Naive thymus-derived CD4-positive, alpha-beta T cell (primary cell): Measurements from ENCODE around the gene PKNOX2. TPM values are rescaled to one million over a fixed set of nuclear protein-coding genes. Genes with fewer than 3 reads are reported as not detected.

ENCODE experiments used
- ATAC-seq: fragments of 150-1000 bp; cut with Tn5 transposase; 2 replicates; pipeline ENCODE4 v1.10.0; 2021; ENCODE audit warnings: mild to moderate bottlenecking, moderate library complexity
- CTCF ChIA-PET: fragments of 350-600 bp; sonication (Branson Sonifier 250); formaldehyde crosslinking; loops from one replicate; lab custom pipeline; 2021; ENCODE audit warnings: antibody characterized with exemption; lab: Charles Lee
- POLR2A ChIA-PET: fragments of 350-600 bp; sonication (Branson Sonifier 250); formaldehyde crosslinking; loops from one replicate; lab custom pipeline; 2021; ENCODE audit warnings: antibody characterized with exemption, inconsistent platforms; lab: Charles Lee
- DNase-seq, 9 donors: peaks; one replicate each; pipeline versions ENCODE4 v3.0.0 to v3.0.0-alpha.2; 2020 to 2022; ENCODE audit warnings: mixed read lengths in 1 of 9
- H3K27ac ChIP-seq: one replicate; pipeline ENCODE4 v1.7.0; 2013; ENCODE audit warnings: mild to moderate bottlenecking, low read depth, low read length, moderate library complexity
- H3K27me3 ChIP-seq, 2 donors: one replicate each; pipeline ENCODE4 v1.7.0; 2013; ENCODE audit warnings: low read length in 2 of 2, mild to moderate bottlenecking in 2 of 2, moderate library complexity in 2 of 2; ENCODE audit not compliant: control insufficient read depth in 2 of 2, insufficient read depth in 2 of 2
- H3K36me3 ChIP-seq, 3 experiments: 1 replicate in 2 of 3; 2 replicates in 1 of 3; pipeline ENCODE4 v1.7.0; 2013; ENCODE audit warnings: low read length in 3 of 3, mild to moderate bottlenecking in 3 of 3, moderate library complexity in 1 of 3; ENCODE audit not compliant: insufficient read depth in 3 of 3, control insufficient read depth in 2 of 3
- H3K4me1 ChIP-seq, 2 donors: one replicate each; pipeline ENCODE4 v1.7.0; 2013; ENCODE audit warnings: low read length in 2 of 2, mild to moderate bottlenecking in 2 of 2, moderate library complexity in 1 of 2; ENCODE audit not compliant: control insufficient read depth in 2 of 2, insufficient read depth in 2 of 2
- H3K4me3 ChIP-seq: 2 replicates; pipeline ENCODE4 v1.7.0; 2013; ENCODE audit warnings: mild to moderate bottlenecking, low read length
- H3K9me3 ChIP-seq, 3 experiments: 1 replicate in 2 of 3; 2 replicates in 1 of 3; pipeline ENCODE4 v1.7.0; 2013; ENCODE audit warnings: low read length in 3 of 3; ENCODE audit not compliant: control insufficient read depth in 2 of 3
- H3K27ac Mint-ChIP-seq, 9 donors: one replicate each; pipeline ENCODE4 v1.8.0; 2020 to 2022; ENCODE audit warnings: mixed read lengths in 9 of 9, mild to moderate bottlenecking in 8 of 9, moderate library complexity in 5 of 9, inconsistent platforms in 2 of 9
- H3K27me3 Mint-ChIP-seq, 5 donors: one replicate each; pipeline ENCODE4 v1.8.0; 2021 to 2022; ENCODE audit warnings: mixed read lengths in 5 of 5, mild to moderate bottlenecking in 1 of 5
- H3K36me3 Mint-ChIP-seq, 5 donors: one replicate each; pipeline ENCODE4 v1.8.0; 2020 to 2022; ENCODE audit warnings: mixed read lengths in 5 of 5, mild to moderate bottlenecking in 3 of 5, inconsistent platforms in 1 of 5
- H3K4me1 Mint-ChIP-seq, 7 donors: one replicate each; pipeline ENCODE4 v1.8.0; 2020 to 2022; ENCODE audit warnings: mixed read lengths in 7 of 7, mild to moderate bottlenecking in 3 of 7, inconsistent platforms in 1 of 7
- H3K4me3 Mint-ChIP-seq, 10 donors: one replicate each; pipeline ENCODE4 v1.8.0; 2020 to 2022; ENCODE audit warnings: mild to moderate bottlenecking in 10 of 10, mixed read lengths in 10 of 10, moderate library complexity in 6 of 10, inconsistent platforms in 2 of 10
- H3K9me3 Mint-ChIP-seq, 11 donors: one replicate each; pipeline ENCODE4 v1.8.0; 2020 to 2022; ENCODE audit warnings: mixed read lengths in 11 of 11, mild to moderate bottlenecking in 4 of 11, inconsistent platforms in 1 of 11, moderate library complexity in 1 of 11
- intact Hi-C, 2 donors: fragments of 100-400 bp; cut with micrococcal nuclease; formaldehyde crosslinking; loops; one replicate each; pipeline ENCODE4 v1.15.1; 2023
- polyA plus RNA-seq, 2 donors: library from polyadenylated mRNA; unstranded; fragments of 300-500 nt; fragmentation: Illumina TruSeq; gene quantifications; one replicate each; pipeline ENCODE4 v1.2.3, GENCODE V29; 2021
- total RNA-seq, 6 experiments: library from RNA in 5 of 6; stranded (reverse) in 5 of 6; gene quantifications; 1 replicate in 5 of 6; 2 replicates in 1 of 6; pipeline ENCODE4 v1.2.3 and lab custom pipeline; 2021 to 2026

PKNOX2 gene
- total and polyA plus RNA-seq, 7 experiments from 2014 or later: not detected

- intact Hi-C loops: loop anchor here in 1 of 2 donors (2.0 kb wide), 1 partner anchor 451 kb away; no protein-coding TSS in a partner anchor
- Histone ChIP-seq H3K4me1 (no peaks in the 10 kb centered on the region), H3K4me3 (no peak overlapping the region), H3K27ac (no peak overlapping the region), H3K36me3 (no peaks in the 10 kb centered on the region), H3K27me3 (no peaks in the 10 kb centered on the region), H3K9me3 (no peaks in the 10 kb centered on the region)
- Mint-ChIP-seq H3K27me3 (peaks cover 0 to 26% (median 6%) of the 10 kb centered on the region in 5 donors), H3K36me3 (no peaks in the 10 kb centered on the region), H3K4me3 (no peak overlapping the region), H3K9me3 (no peaks in the 10 kb centered on the region), H3K4me1 (peaks cover 0 to 5% (median 0%) of the 10 kb centered on the region in 7 donors), H3K27ac (no peak overlapping the region)
- CTCF ChIA-PET: no interaction called here
- POLR2A ChIA-PET: no interaction called here
- DNase-seq (no peak), ATAC-seq (no peak)
Observed at GRCh38 chr11:125423247-125423849, 258.8 kb downstream of the PKNOX2 start.

- CTCF ChIA-PET: no interaction called here
- Mint-ChIP-seq H3K27me3 (peaks cover 4 to 32% (median 9%) of the 10 kb centered on the region in 5 donors), H3K4me1 (peaks cover 0 to 5% (median 0%) of the 10 kb centered on the region in 7 donors), H3K36me3 (no peaks in the 10 kb centered on the region), H3K9me3 (no peaks in the 10 kb centered on the region), H3K4me3 (no peak overlapping the region), H3K27ac (no peak overlapping the region)
- DNase-seq: no peak
- ATAC-seq: no peak
- Histone ChIP-seq H3K4me1 (no peaks in the 10 kb centered on the region), H3K4me3 (no peak overlapping the region), H3K27ac (no peak overlapping the region), H3K36me3 (no peaks in the 10 kb centered on the region), H3K27me3 (no peaks in the 10 kb centered on the region), H3K9me3 (no peaks in the 10 kb centered on the region)
- POLR2A ChIA-PET: no interaction called here
- intact Hi-C loops: loop anchor here in 1 of 2 donors (5.0 kb wide), 1 partner anchor 447 kb away; no protein-coding TSS in a partner anchor
Observed at GRCh38 chr11:125425601-125426000, 261.1 kb downstream of the PKNOX2 start.

GRCh38 chr11:125426818-125427528, 262.4 kb downstream of the PKNOX2 start:
- Mint-ChIP-seq H3K27ac (no peak overlapping the region), H3K9me3 (no peaks in the 10 kb centered on the region), H3K4me3 (no peak overlapping the region), H3K36me3 (no peaks in the 10 kb centered on the region), H3K4me1 (peaks cover 0 to 5% (median 0%) of the 10 kb centered on the region in 7 donors), H3K27me3 (peaks cover 4 to 30% (median 6%) of the 10 kb centered on the region in 5 donors)
- no peak overlapping the region for H3K4me3 ChIP-seq
- H3K36me3 ChIP-seq: no peaks in the 10 kb centered on the region
- H3K9me3 ChIP-seq: no peaks in the 10 kb centered on the region
- no peaks in the 10 kb centered on the region for H3K27me3 ChIP-seq
- no peak overlapping the region for H3K27ac ChIP-seq
- H3K4me1 ChIP-seq: no peaks in the 10 kb centered on the region
- ATAC-seq (no peak), DNase-seq (no peak)
- ChIA-PET POLR2A (no interaction called here), CTCF (interaction anchor here (0.6 to 0.9 kb wide), 2 partner anchors 22 to 193 kb away, joined by 3 to 6 read pairs; no protein-coding TSS in a partner anchor)
- intact Hi-C loops: loop anchor here in 1 of 2 donors (5.0 kb wide), 1 partner anchor 445 kb away; no protein-coding TSS in a partner anchor

- Mint-ChIP-seq H3K9me3 (no peaks in the 10 kb centered on the region), H3K36me3 (no peaks in the 10 kb centered on the region), H3K27me3 (peaks cover 4 to 41% (median 14%) of the 10 kb centered on the region in 5 donors), H3K4me3 (no peak overlapping the region), H3K4me1 (peaks cover 0 to 6% (median 0%) of the 10 kb centered on the region in 7 donors), H3K27ac (no peak overlapping the region)
- Histone ChIP-seq H3K36me3 (no peaks in the 10 kb centered on the region), H3K9me3 (no peaks in the 10 kb centered on the region), H3K27ac (no peak overlapping the region), H3K4me1 (no peaks in the 10 kb centered on the region), H3K4me3 (no peak overlapping the region), H3K27me3 (no peaks in the 10 kb centered on the region)
- ChIA-PET CTCF (no interaction called here), POLR2A (no interaction called here)
- ATAC-seq (peak; percentile 5), DNase-seq (no peak)
- intact Hi-C loops: loop anchor here (1.0 to 5.0 kb wide), 2 partner anchors 444 to 466 kb away; no protein-coding TSS in a partner anchor
Observed at GRCh38 chr11:125428486-125429173, 264.1 kb downstream of the PKNOX2 start.

GRCh38 chr11:125429174-125429707, 264.7 kb downstream of the PKNOX2 start:
- H3K27ac Mint-ChIP-seq: peak overlapping the region in 1 of 9 donors; percentile 51
- peaks cover 7 to 43% (median 15%) of the 10 kb centered on the region in 5 donors for H3K27me3 Mint-ChIP-seq
- POLR2A ChIA-PET: no interaction called here

More at GRCh38 chr11:125429174-125429707, 264.7 kb downstream of the PKNOX2 start:
- intact Hi-C loops: loop anchor here (1.0 to 5.0 kb wide), 2 partner anchors 443 to 467 kb away; no protein-coding TSS in a partner anchor
- no peak overlapping the region for H3K27ac ChIP-seq
- no peaks in the 10 kb centered on the region for H3K4me1 ChIP-seq
- CTCF ChIA-PET: interaction anchor here (0.6 kb wide), 1 partner anchor 319 kb away, joined by 3 read pairs; no protein-coding TSS in a partner anchor
- no peaks in the 10 kb centered on the region for H3K36me3 Mint-ChIP-seq
- no peaks in the 10 kb centered on the region for H3K36me3 ChIP-seq
- no peaks in the 10 kb centered on the region for H3K27me3 ChIP-seq
- no peaks in the 10 kb centered on the region for H3K9me3 ChIP-seq
- peaks cover 0 to 6% (median 0%) of the 10 kb centered on the region in 7 donors for H3K4me1 Mint-ChIP-seq
- no peak overlapping the region for H3K4me3 ChIP-seq
- ATAC-seq (peak; percentile 38), DNase-seq (peak in 6 of 9 donors; percentile 12 to 32 (median 14))
- no peaks in the 10 kb centered on the region for H3K9me3 Mint-ChIP-seq
- no peak overlapping the region for H3K4me3 Mint-ChIP-seq
